Endothelial cell of umbilical vein (primary cell): Measurements from ENCODE around the gene CIC. TPM values are rescaled to one million over a fixed set of nuclear protein-coding genes. Genes with fewer than 3 reads are reported as not detected.

Source experiments
- BruUV-seq: library from RNA; stranded (reverse); fragments of 400-500 nt; replicated peaks from 2 replicates; lab custom pipeline; 2021; lab: Mats Ljungman, UMichigan
- CTCF ChIA-PET: fragments of 300-600, 350-600 bp; sonication (Branson Sonifier 250); formaldehyde crosslinking; loops from one replicate; lab custom pipeline; 2021; ENCODE audit warnings: antibody characterized with exemption, inconsistent platforms; lab: Charles Lee
- POLR2A ChIA-PET: fragments of 300-600, 350-600 bp; sonication (Branson Sonifier 250); formaldehyde crosslinking; loops from one replicate; lab custom pipeline; 2021; ENCODE audit warnings: antibody characterized with exemption, inconsistent platforms; lab: Charles Lee
- DNase-seq: peaks from one replicate; pipeline ENCODE4 v3.0.0-alpha.2; 2011; ENCODE audit warnings: low read depth, low spot score
- FAIRE-seq: peaks from 2 replicates; lab custom pipeline; 2011; peaks lifted over from hg19 to GRCh38; lab: Jason Lieb, UNC
- H2AFZ ChIP-seq: 2 replicates; pipeline ENCODE4 v1.6.0; 2012; ENCODE audit warnings: low read depth, low read length, control low read depth, inconsistent platforms
- H3K27ac ChIP-seq: 2 replicates; pipeline ENCODE4 v1.5.1; 2011; ENCODE audit warnings: low read depth, mild to moderate bottlenecking, control low read depth, low read length, moderate library complexity; ENCODE audit not compliant: insufficient read depth
- H3K27me3 ChIP-seq, 2 experiments: 2 replicates each; pipeline versions ENCODE4 v1.6.0 to v1.6.1; 2011; ENCODE audit warnings: low read length in 2 of 2, mixed read lengths in 1 of 2; ENCODE audit not compliant: control insufficient read depth in 2 of 2, insufficient read depth in 2 of 2
- H3K36me3 ChIP-seq, 2 experiments: 2 replicates in 1 of 2; 3 replicates in 1 of 2; pipeline ENCODE4 v1.5.1; 2011; ENCODE audit warnings: low read length in 2 of 2, mild to moderate bottlenecking in 1 of 2, moderate library complexity in 1 of 2; ENCODE audit not compliant: control insufficient read depth in 2 of 2, insufficient read depth in 2 of 2; ENCODE audit errors: extremely low read depth in 1 of 2
- H3K4me1 ChIP-seq: 3 replicates; pipeline ENCODE4 v1.5.1; 2011; ENCODE audit warnings: mild to moderate bottlenecking, low read length; ENCODE audit not compliant: control insufficient read depth, insufficient read depth; ENCODE audit errors: extremely low read depth
- H3K4me2 ChIP-seq: 2 replicates; pipeline ENCODE4 v1.6.1; 2011; ENCODE audit warnings: low read length, control low read depth, mixed read lengths; ENCODE audit not compliant: insufficient read depth
- H3K4me3 ChIP-seq, 3 experiments: fragments of 200-600 bp in 1 of 3; sonication (generic), shearing (Covaris generic) in 1 of 3; replicated peaks in 1 of 3; 2 replicates each; pipeline ENCODE4 v1.5.1; 2011 to 2016; ENCODE audit warnings: control low read depth in 3 of 3, low read length in 3 of 3, mild to moderate bottlenecking in 2 of 3, inconsistent platforms in 1 of 3, low read depth in 1 of 3, moderate library complexity in 1 of 3; ENCODE audit not compliant: insufficient read depth in 1 of 3
- H3K79me2 ChIP-seq: 2 replicates; pipeline ENCODE4 v1.6.0; 2012; ENCODE audit warnings: low read length, inconsistent platforms; ENCODE audit not compliant: control insufficient read depth, insufficient read depth
- H3K9ac ChIP-seq: replicated peaks from 2 replicates; pipeline ENCODE3; 2011; ENCODE audit warnings: low read length, control low read depth; ENCODE audit not compliant: insufficient read depth; ENCODE audit errors: extremely low read depth
- H3K9me1 ChIP-seq: replicated peaks from 3 replicates; pipeline ENCODE4 v1.6.0; 2011; ENCODE audit warnings: mild to moderate bottlenecking, low read length; ENCODE audit not compliant: control insufficient read depth, insufficient read depth; ENCODE audit errors: extremely low read depth
- H3K9me3 ChIP-seq: replicated peaks from 2 replicates; pipeline ENCODE4 v1.5.1; 2012; ENCODE audit warnings: low read length, inconsistent platforms; ENCODE audit not compliant: control insufficient read depth, insufficient read depth
- H4K20me1 ChIP-seq: replicated peaks from 2 replicates; pipeline ENCODE3; 2011; ENCODE audit warnings: mild to moderate bottlenecking, low read length; ENCODE audit not compliant: control insufficient read depth, insufficient read depth; ENCODE audit errors: extremely low read depth
- CTCF ChIP-seq, 2 donors: IDR thresholded peaks; 1 replicate in 1 of 2; 2 replicates in 1 of 2; pipeline ENCODE4 v1.5.1; 2011; ENCODE audit warnings: low read length in 2 of 2, mild to moderate bottlenecking in 2 of 2, moderate library complexity in 2 of 2, control low read depth in 1 of 2, inconsistent platforms in 1 of 2, low read depth in 1 of 2; ENCODE audit not compliant: insufficient read depth in 1 of 2; ENCODE audit errors: extremely low read depth in 1 of 2
- EZH2 ChIP-seq: IDR thresholded peaks from 2 replicates; pipeline ENCODE4 v1.6.1; 2012; ENCODE audit warnings: borderline replicate concordance, low read depth, mild to moderate bottlenecking, moderate library complexity, low read length, inconsistent platforms; ENCODE audit not compliant: severe bottlenecking
- FOS ChIP-seq: IDR thresholded peaks from 2 replicates; pipeline ENCODE4 v1.6.1; 2011; ENCODE audit warnings: mild to moderate bottlenecking, low read length, moderate library complexity, borderline replicate concordance; ENCODE audit not compliant: insufficient read depth
- GATA2 ChIP-seq: IDR thresholded peaks from 2 replicates; pipeline ENCODE4 v1.7.0; 2011; ENCODE audit warnings: low read depth, mild to moderate bottlenecking, moderate library complexity, mixed read lengths, low read length; ENCODE audit not compliant: insufficient read length, insufficient read depth
- JUN ChIP-seq: IDR thresholded peaks from 2 replicates; pipeline ENCODE4 v1.6.1; 2011; ENCODE audit warnings: borderline replicate concordance, low read depth; ENCODE audit not compliant: insufficient read length, insufficient read depth
- MYC ChIP-seq: IDR thresholded peaks from one replicate; pipeline ENCODE4 v1.6.1; 2011; ENCODE audit warnings: mild to moderate bottlenecking, low read depth, low read length
- POLR2A ChIP-seq: IDR thresholded peaks from 2 replicates; pipeline ENCODE4 v1.6.1; 2012; ENCODE audit warnings: low read depth, mild to moderate bottlenecking, control low read depth, low read length
- dilution Hi-C: fragments of 300-500 bp; cut with MboI; formaldehyde crosslinking; loops from one replicate; pipeline ENCODE4 v1.15.0; 2019; ENCODE audit warnings: low sequenced_read_pairs; ENCODE audit not compliant: extremely low pct_ligation_motif_present
- intact Hi-C: fragments of 100-400 bp; cut with micrococcal nuclease; formaldehyde crosslinking; loops from one replicate; pipeline ENCODE4 v1.10.0; 2022
- polyA plus RNA-seq, 4 experiments: library from polyadenylated mRNA; depleted of rRNA in 3 of 4; stranded (reverse) in 3 of 4; unstranded in 1 of 4; fragments of >200 nt; gene quantifications; 2 replicates each; pipeline versions ENCODE4 v1.2.1 to v1.2.3, GENCODE V29; 2011 to 2012; ENCODE audit warnings: missing spikeins in 1 of 4
- total RNA-seq: library from RNA; stranded (reverse); gene quantifications from 2 replicates; pipeline ENCODE4 v1.2.3, GENCODE V29; 2021

CIC gene
- total and polyA plus RNA-seq, 2 donors (not counting 3 experiments of a cell fraction or from before 2014, with no cell fraction given): 18.4 to 86.0 TPM

GRCh38 chr19:42292963-42293362 lies 23.9 kb downstream of the CIC start:
- no TSS peak for BruUV-seq

More at GRCh38 chr19:42292963-42293362, 23.9 kb downstream of the CIC start:
- H4K20me1 ChIP-seq: no peaks in the 10 kb centered on the region
- no peak overlapping the region for H2AFZ ChIP-seq
- intact Hi-C loops: no loop called here
- peaks cover 16 to 72% of the 10 kb centered on the region in 2 experiments for H3K36me3 ChIP-seq
- TF ChIP-seq JUN: no peak
- no peak for TF ChIP-seq GATA2
- no peak for TF ChIP-seq MYC
- no peak for TF ChIP-seq EZH2
- no peak for TF ChIP-seq POLR2A
- TF ChIP-seq CTCF (IDR thresholded peaks at IDR 0.05; ENCODE audit: extremely low read depth in 1 of 2, insufficient read depth in 1 of 2, low read depth in 1 of 2, low read length in 2 of 2): no peak
- TF ChIP-seq FOS: no peak
- no peak overlapping the region for H3K27ac ChIP-seq
- no peaks in the 10 kb centered on the region for H3K9me3 ChIP-seq
- DNase-seq (no peak), FAIRE-seq (no peak)
- H3K9me1 ChIP-seq: no peaks in the 10 kb centered on the region
- no peak overlapping the region for H3K4me3 ChIP-seq
- no peak overlapping the region for H3K4me2 ChIP-seq
- CTCF ChIA-PET: interaction anchor here (1.1 to 6.7 kb wide), 5 partner anchors 9 to 50 kb away, joined by 3 to 60 read pairs (median 4); partner anchors contain the start of genes PAFAH1B3 and PRR19
- dilution Hi-C loops: no loop called here
- no peak overlapping the region for H3K9ac ChIP-seq
- H3K4me1 ChIP-seq: no peaks in the 10 kb centered on the region
- H3K79me2 ChIP-seq: no peaks in the 10 kb centered on the region
- POLR2A ChIA-PET: no interaction called here
- no peaks in the 10 kb centered on the region for H3K27me3 ChIP-seq
